ELR (cell line): ENCODE measurements around the gene EPSTI1.
A peak's percentile ranks its signal among the peaks of the same experiment; 100 is the strongest.

Experiments
- DNase-seq: peaks from one replicate; pipeline ENCODE4 v3.0.0-alpha.2; 2015; ENCODE audit warnings: low read depth

EPSTI1 gene

GRCh38 chr13:42971691-42972347 lies 20.2 kb downstream of the EPSTI1 start:
- no peak for DNase-seq

GRCh38 chr13:42970824-42971690 lies 21.0 kb downstream of the EPSTI1 start:
- peak; percentile 74 for DNase-seq

- DNase-seq: peak; percentile 77
These were observed 22.4 kb downstream of the EPSTI1 start for GRCh38 chr13:42969565-42970172.

GRCh38 chr13:42968906-42969305 lies 23.1 kb downstream of the EPSTI1 start:
- no peak for DNase-seq

- DNase-seq: no peak
These were observed 24.4 kb downstream of the EPSTI1 start for GRCh38 chr13:42967660-42968059.

- no peak for DNase-seq
These were observed 26.8 kb downstream of the EPSTI1 start for GRCh38 chr13:42965281-42965680.

- DNase-seq: no peak
These were observed 27.3 kb downstream of the EPSTI1 start for GRCh38 chr13:42964761-42965161.

- no peak for DNase-seq
These were observed 32.4 kb downstream of the EPSTI1 start for GRCh38 chr13:42959615-42960014.

- DNase-seq: no peak
These were observed 34.2 kb downstream of the EPSTI1 start for GRCh38 chr13:42957881-42958280.

GRCh38 chr13:42950181-42950580 lies 41.9 kb downstream of the EPSTI1 start:
- DNase-seq: no peak

GRCh38 chr13:42947925-42948324 lies 44.1 kb downstream of the EPSTI1 start:
- DNase-seq: no peak

- no peak for DNase-seq
These were observed 45.1 kb downstream of the EPSTI1 start for GRCh38 chr13:42946927-42947326.

GRCh38 chr13:42929886-42930535 lies 62.0 kb downstream of the EPSTI1 start:
- no peak for DNase-seq

GRCh38 chr13:42926555-42926954 lies 65.5 kb downstream of the EPSTI1 start:
- no peak for DNase-seq

GRCh38 chr13:42926043-42926442 lies 66.0 kb downstream of the EPSTI1 start:
- DNase-seq: no peak

GRCh38 chr13:42925626-42926025 lies 66.4 kb downstream of the EPSTI1 start:
- DNase-seq: no peak

- DNase-seq: no peak
These were observed 67.7 kb downstream of the EPSTI1 start for GRCh38 chr13:42924344-42924743.

- no peak for DNase-seq
These were observed 84.3 kb downstream of the EPSTI1 start for GRCh38 chr13:42907745-42908144.

- no peak for DNase-seq
These were observed 85.8 kb downstream of the EPSTI1 start for GRCh38 chr13:42906257-42906656.

- no peak for DNase-seq
These were observed 86.5 kb downstream of the EPSTI1 start for GRCh38 chr13:42905579-42905978.

- no peak for DNase-seq
These were observed 92.8 kb downstream of the EPSTI1 start for GRCh38 chr13:42899266-42899665.

GRCh38 chr13:42895776-42896175 lies 96.3 kb downstream of the EPSTI1 start:
- DNase-seq: no peak
